ENCODE results near the gene CCND3. TPM values are rescaled to one million over a fixed set of nuclear protein-coding genes. Genes with fewer than 3 reads are reported as not detected.

CCND3 gene
- total and polyA plus RNA-seq, 2 of the 13 experiments (the other 11 are each of a cell fraction or from before 2014, with no cell fraction given) = 4.3 to 7.2 TPM

DNA sequence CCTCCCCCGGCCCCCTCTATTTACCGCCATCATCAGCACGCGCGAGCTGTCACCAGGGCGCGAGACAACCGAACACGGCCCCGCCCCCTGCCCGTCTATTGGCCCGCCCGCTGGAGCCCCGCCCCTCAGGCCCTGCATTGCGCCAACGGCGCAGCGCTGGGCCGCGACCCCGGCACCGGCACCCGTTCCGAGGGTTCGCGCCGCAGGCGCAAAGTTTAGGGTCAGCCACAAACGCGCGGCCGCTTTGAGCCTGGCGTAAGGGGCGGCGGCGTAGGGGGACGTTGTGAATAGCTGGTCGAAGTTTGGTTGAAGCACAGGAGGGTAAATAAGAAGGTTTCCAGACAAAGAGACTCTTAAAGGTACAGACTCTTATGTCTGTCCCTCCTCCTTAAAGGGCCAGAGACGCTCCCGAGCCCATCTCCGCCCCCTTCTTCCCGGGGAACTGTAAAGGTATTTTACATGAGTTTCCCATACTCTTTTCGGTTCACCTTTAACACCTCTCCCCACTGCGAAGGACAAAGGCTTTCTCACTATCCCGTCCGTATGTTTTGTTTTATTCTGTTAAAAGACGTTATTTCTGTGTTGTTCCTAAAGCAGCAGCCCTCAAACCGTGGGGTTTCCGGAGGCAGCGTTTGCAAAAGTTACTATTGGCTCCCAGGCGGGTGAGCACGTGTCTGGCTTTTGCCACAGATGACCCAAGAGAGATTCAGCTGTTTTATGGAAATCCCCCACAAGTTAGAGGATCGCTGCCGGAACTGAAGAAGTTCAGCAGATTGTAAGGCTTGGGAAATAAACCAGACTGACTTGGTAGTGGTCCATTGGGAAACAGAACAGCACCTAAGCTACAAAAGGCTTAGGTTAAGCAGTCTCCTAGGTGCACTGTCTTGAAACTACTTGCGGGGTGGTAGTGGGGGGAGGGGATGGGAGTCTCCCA, 46.0 kb downstream of the CCND3 start, which contains the start of gene USP49 (continued):
- TF ChIP-seq ZNF629 (CRISPR knock-in tag; conservative IDR thresholded peaks at IDR 0.05) = no peak
- peak; percentile 27 for TF ChIP-seq ATF7-NPFF (CRISPR knock-in tag; IDR thresholded peaks at IDR 0.05; ENCODE audit: low read depth)
- TF ChIP-seq ZNF30 (CRISPR knock-in tag; IDR thresholded peaks at IDR 0.05) = no peak
- no peak for TF ChIP-seq SMC3 (IDR thresholded peaks at IDR 0.05; ENCODE audit: low read length)
- no peak for TF ChIP-seq RFX3 (CRISPR knock-in tag; IDR thresholded peaks at IDR 0.05)
- no peak for TF ChIP-seq ZNF782 (CRISPR knock-in tag; IDR thresholded peaks at IDR 0.05; ENCODE audit: borderline replicate concordance)
- TF ChIP-seq PHF8 (CRISPR knock-in tag; IDR thresholded peaks at IDR 0.05) = peak; percentile 56; the same call in 1 of the 2 replicates
- TF ChIP-seq SAP130 (CRISPR knock-in tag; IDR thresholded peaks at IDR 0.05; ENCODE audit: low read depth) = peak; percentile 62; the same call in 1 of the 2 replicates
- TF ChIP-seq, protein P1, sequence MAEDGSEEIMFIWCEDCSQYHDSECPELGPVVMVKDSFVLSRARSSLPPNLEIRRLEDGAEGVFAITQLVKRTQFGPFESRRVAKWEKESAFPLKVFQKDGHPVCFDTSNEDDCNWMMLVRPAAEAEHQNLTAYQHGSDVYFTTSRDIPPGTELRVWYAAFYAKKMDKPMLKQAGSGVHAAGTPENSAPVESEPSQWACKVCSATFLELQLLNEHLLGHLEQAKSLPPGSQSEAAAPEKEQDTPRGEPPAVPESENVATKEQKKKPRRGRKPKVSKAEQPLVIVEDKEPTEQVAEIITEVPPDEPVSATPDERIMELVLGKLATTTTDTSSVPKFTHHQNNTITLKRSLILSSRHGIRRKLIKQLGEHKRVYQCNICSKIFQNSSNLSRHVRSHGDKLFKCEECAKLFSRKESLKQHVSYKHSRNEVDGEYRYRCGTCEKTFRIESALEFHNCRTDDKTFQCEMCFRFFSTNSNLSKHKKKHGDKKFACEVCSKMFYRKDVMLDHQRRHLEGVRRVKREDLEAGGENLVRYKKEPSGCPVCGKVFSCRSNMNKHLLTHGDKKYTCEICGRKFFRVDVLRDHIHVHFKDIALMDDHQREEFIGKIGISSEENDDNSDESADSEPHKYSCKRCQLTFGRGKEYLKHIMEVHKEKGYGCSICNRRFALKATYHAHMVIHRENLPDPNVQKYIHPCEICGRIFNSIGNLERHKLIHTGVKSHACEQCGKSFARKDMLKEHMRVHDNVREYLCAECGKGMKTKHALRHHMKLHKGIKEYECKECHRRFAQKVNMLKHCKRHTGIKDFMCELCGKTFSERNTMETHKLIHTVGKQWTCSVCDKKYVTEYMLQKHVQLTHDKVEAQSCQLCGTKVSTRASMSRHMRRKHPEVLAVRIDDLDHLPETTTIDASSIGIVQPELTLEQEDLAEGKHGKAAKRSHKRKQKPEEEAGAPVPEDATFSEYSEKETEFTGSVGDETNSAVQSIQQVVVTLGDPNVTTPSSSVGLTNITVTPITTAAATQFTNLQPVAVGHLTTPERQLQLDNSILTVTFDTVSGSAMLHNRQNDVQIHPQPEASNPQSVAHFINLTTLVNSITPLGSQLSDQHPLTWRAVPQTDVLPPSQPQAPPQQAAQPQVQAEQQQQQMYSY (CRISPR knock-in tag; IDR thresholded peaks at IDR 0.05) = no peak
